Renal cortex interstitium (tissue), 11 donors: ENCODE data around the gene ARHGEF12. TPM values are rescaled to one million over a fixed set of nuclear protein-coding genes. Genes with fewer than 3 reads are reported as not detected.
A peak's percentile ranks its signal among the peaks of the same experiment; 100 is the strongest.

Source experiments
- DNase-seq, 11 donors: peaks; one replicate each; pipeline ENCODE4 v3.0.0-alpha.2; 2013; ENCODE audit warnings: low read depth in 9 of 11, low spot score in 4 of 11; ENCODE audit errors: extremely low read depth in 1 of 11
- polyA plus RNA-seq, 3 donors: library from polyadenylated mRNA; unstranded; fragments of 120-200 nt; gene quantifications; one replicate each; pipeline ENCODE4 v1.2.1, GENCODE V29; 2013; ENCODE audit not compliant: insufficient read length in 3 of 3

ARHGEF12 gene
- polyA plus RNA-seq, 3 donors, result 123 to 132 (median 123) TPM

GRCh38 chr11:120307476-120307875 is 28.7 kb upstream of the ARHGEF12 start:
- no peak for DNase-seq

- no peak for DNase-seq
Observed at GRCh38 chr11:120308081-120308480, 28.1 kb upstream of the ARHGEF12 start.

- DNase-seq, result no peak
Observed at GRCh38 chr11:120310870-120311269, 25.3 kb upstream of the ARHGEF12 start.

GRCh38 chr11:120314861-120315260 is 21.4 kb upstream of the ARHGEF12 start:
- no peak for DNase-seq

- DNase-seq, result peak in 4 of 11 donors; percentile 17 to 51 (median 40)
Observed at GRCh38 chr11:120316880-120317688, 19.1 kb upstream of the ARHGEF12 start.

GRCh38 chr11:120317689-120318480 is 18.3 kb upstream of the ARHGEF12 start:
- DNase-seq, result no peak

- no peak for DNase-seq
Observed at GRCh38 chr11:120318906-120319305, 17.3 kb upstream of the ARHGEF12 start.

- DNase-seq, result peak in 8 of 11 donors; percentile 59 to 76 (median 70)
Observed at GRCh38 chr11:120324932-120325810, 11.0 kb upstream of the ARHGEF12 start, which contains the start of gene TLCD5. Gene TLCD5 (plus strand): TSS chr11:120325299. CDS start chr11:120327442, 2,143 bp downstream.

GRCh38 chr11:120326228-120326627 is 10.0 kb upstream of the ARHGEF12 start:
- no peak for DNase-seq

GRCh38 chr11:120326845-120327281 is 9.3 kb upstream of the ARHGEF12 start:
- no peak for DNase-seq

- no peak for DNase-seq
Observed at GRCh38 chr11:120327311-120327710, 8.9 kb upstream of the ARHGEF12 start.

- DNase-seq, result no peak
Observed at GRCh38 chr11:120329556-120329955, 6.7 kb upstream of the ARHGEF12 start.

GRCh38 chr11:120330045-120330444 is 6.2 kb upstream of the ARHGEF12 start:
- no peak for DNase-seq

- no peak for DNase-seq
Observed at GRCh38 chr11:120331301-120331996, 4.8 kb upstream of the ARHGEF12 start.

GRCh38 chr11:120332822-120333716 is 3.1 kb upstream of the ARHGEF12 start:
- no peak for DNase-seq

GRCh38 chr11:120333801-120334200 is 2.4 kb upstream of the ARHGEF12 start:
- DNase-seq, result no peak

- DNase-seq, result no peak
Observed at GRCh38 chr11:120334332-120334731, 1.9 kb upstream of the ARHGEF12 start.
